B cell (primary cell): Measurements from ENCODE around the gene PRICKLE2. TPM values are rescaled to one million over a fixed set of nuclear protein-coding genes. Genes with fewer than 3 reads are reported as not detected.

Experiments
- ATAC-seq: fragments of 200-7000 bp; cut with Tn5 transposase; one replicate; pipeline ENCODE4 v1.10.0; 2021; ENCODE audit warnings: low read depth, mild to moderate bottlenecking, moderate number of reproducible peaks, moderate library complexity
- CTCF ChIA-PET: fragments of 350-600 bp; sonication (Branson Sonifier 250); formaldehyde crosslinking; loops from one replicate; lab custom pipeline; 2021; ENCODE audit warnings: antibody characterized with exemption, inconsistent platforms; lab: Charles Lee
- POLR2A ChIA-PET: fragments of 350-600 bp; sonication (Branson Sonifier 250); formaldehyde crosslinking; loops from one replicate; lab custom pipeline; 2021; ENCODE audit warnings: antibody characterized with exemption; lab: Charles Lee
- DNase-seq: peaks from one replicate; pipeline ENCODE4 v3.0.0; 2013
- H2AFZ ChIP-seq: 2 replicates; pipeline ENCODE4 v1.6.1; 2012; ENCODE audit warnings: mild to moderate bottlenecking, low read depth, low read length; ENCODE audit not compliant: insufficient read depth, poor library complexity, severe bottlenecking
- H3K27ac ChIP-seq, 2 donors: 1 replicate in 1 of 2; 2 replicates in 1 of 2; pipeline ENCODE4 v1.5.1; 2012 to 2013; ENCODE audit warnings: low read length in 2 of 2, mild to moderate bottlenecking in 2 of 2, moderate library complexity in 1 of 2
- H3K27me3 ChIP-seq, 4 experiments: fragments of 200-600 bp in 1 of 4; sonication (generic) in 1 of 4; replicated peaks in 1 of 4; 1 replicate in 2 of 4; 2 replicates in 2 of 4; pipeline versions ENCODE4 v1.6.1 to v1.7.0; 2013 to 2016; ENCODE audit warnings: low read length in 3 of 4, mild to moderate bottlenecking in 2 of 4, mixed read lengths in 1 of 4, moderate library complexity in 1 of 4; ENCODE audit not compliant: insufficient read depth in 4 of 4, control insufficient read depth in 3 of 4; ENCODE audit errors: control extremely low read depth in 1 of 4
- H3K36me3 ChIP-seq, 2 experiments: replicated peaks in 1 of 2; 1 replicate in 1 of 2; 2 replicates in 1 of 2; pipeline versions ENCODE4 v1.6.1 to v1.7.1; 2013; ENCODE audit warnings: low read length in 1 of 2; ENCODE audit not compliant: insufficient read depth in 2 of 2, control insufficient read depth in 1 of 2; ENCODE audit errors: control extremely low read depth in 1 of 2, extremely low read depth in 1 of 2
- H3K4me1 ChIP-seq, 2 donors: fragments of 200-600 bp in 1 of 2; sonication (generic) in 1 of 2; 1 replicate in 1 of 2; 2 replicates in 1 of 2; pipeline versions ENCODE4 v1.5.1 to v1.6.1; 2013 to 2017; ENCODE audit warnings: low read length in 2 of 2; ENCODE audit not compliant: control insufficient read depth in 2 of 2, insufficient read depth in 2 of 2
- H3K4me2 ChIP-seq: replicated peaks from 2 replicates; pipeline ENCODE3; 2012; ENCODE audit warnings: mild to moderate bottlenecking, low read depth, low read length; ENCODE audit not compliant: poor library complexity, severe bottlenecking
- H3K4me3 ChIP-seq, 5 experiments: fragments of 200-600 bp in 1 of 5; sonication (generic) in 1 of 5; 1 replicate in 3 of 5; 2 replicates in 2 of 5; pipeline versions ENCODE4 v1.5.1 to v1.7.0; 2011 to 2016; ENCODE audit warnings: low read length in 4 of 5, mild to moderate bottlenecking in 4 of 5, low read depth in 2 of 5, control low read depth in 1 of 5, moderate library complexity in 1 of 5; ENCODE audit not compliant: insufficient read depth in 1 of 5; ENCODE audit errors: control extremely low read depth in 1 of 5, extremely low read depth in 1 of 5
- H3K79me2 ChIP-seq: fragments of 200-600 bp; sonication (generic); one replicate; pipeline ENCODE4 v1.6.0; 2016; ENCODE audit warnings: low read length; ENCODE audit not compliant: control insufficient read depth, insufficient read depth
- H3K9ac ChIP-seq: fragments of 200-600 bp; sonication (generic); 2 replicates; pipeline ENCODE4 v1.6.1; 2017; ENCODE audit warnings: mild to moderate bottlenecking, low read length, moderate library complexity
- H3K9me3 ChIP-seq, 3 donors: one replicate each; pipeline versions ENCODE4 v1.6.1 to v1.7.1; 2013; ENCODE audit warnings: low read length in 2 of 3; ENCODE audit not compliant: control insufficient read depth in 2 of 3, insufficient read depth in 1 of 3; ENCODE audit errors: control extremely low read depth in 1 of 3
- H4K20me1 ChIP-seq: 2 replicates; pipeline ENCODE4 v1.6.0; 2012; ENCODE audit warnings: mild to moderate bottlenecking, low read length; ENCODE audit not compliant: insufficient read depth, control insufficient read depth, poor library complexity, severe bottlenecking
- H3K27ac Mint-ChIP-seq: one replicate; pipeline ENCODE4 v1.8.0; 2021; ENCODE audit warnings: mixed read lengths
- H3K27me3 Mint-ChIP-seq: one replicate; pipeline ENCODE4 v1.8.0; 2021; ENCODE audit warnings: mixed read lengths
- H3K4me1 Mint-ChIP-seq: one replicate; pipeline ENCODE4 v1.8.0; 2021; ENCODE audit warnings: mixed read lengths
- H3K4me3 Mint-ChIP-seq: one replicate; pipeline ENCODE4 v1.8.0; 2021; ENCODE audit warnings: mixed read lengths
- H3K9me3 Mint-ChIP-seq: one replicate; pipeline ENCODE4 v1.8.0; 2022; ENCODE audit warnings: mixed read lengths; ENCODE audit not compliant: insufficient read depth
- CTCF ChIP-seq: fragments of 200-600 bp; IDR thresholded peaks from one replicate; pipeline ENCODE4 v1.8.0; 2022; ENCODE audit warnings: antibody characterized with exemption, mild to moderate bottlenecking
- EZH2 ChIP-seq: IDR thresholded peaks from 2 replicates; pipeline ENCODE4 v1.6.1; 2012; ENCODE audit warnings: borderline replicate concordance, low read depth, mild to moderate bottlenecking, moderate library complexity, low read length; ENCODE audit not compliant: insufficient read depth, poor library complexity, severe bottlenecking
- WGBS: methylation state at CpG from one replicate; pipeline ENCODE4 v1.1.5; 2013; ENCODE audit warnings: missing lambda C conversion rate; ENCODE audit not compliant: insufficient coverage; 5-methylcytosine and 5-hydroxymethylcytosine counted together
- intact Hi-C: fragments of 100-400 bp; cut with micrococcal nuclease; formaldehyde crosslinking; loops from one replicate; pipeline ENCODE4 v1.10.0; 2022
- polyA plus RNA-seq: library from polyadenylated mRNA; depleted of rRNA; stranded (reverse); fragments of >200 nt; gene quantifications from 2 replicates; pipeline ENCODE4 v1.2.3, GENCODE V29; 2012
- total RNA-seq, 2 donors: library from RNA; stranded (reverse); fragments of 120-200 nt in 1 of 2; gene quantifications; 1 replicate in 1 of 2; 2 replicates in 1 of 2; pipeline versions ENCODE4 v1.2.3 to v1.2.4, GENCODE V29; 2013 to 2022

Gene PRICKLE2
- total and polyA plus RNA-seq, 2 donors (not counting 1 experiment from before 2014, with no cell fraction given) = 0.30 to 1.4 TPM

- POLR2A ChIA-PET = no interaction called here
- no peak for ATAC-seq
- CTCF ChIA-PET = no interaction called here
- Histone ChIP-seq H4K20me1 (no peaks in the 10 kb centered on the region), H3K79me2 (no peaks in the 10 kb centered on the region), H3K4me2 (no peak overlapping the region), H3K27ac (no peak overlapping the region), H3K27me3 (no peaks in the 10 kb centered on the region), H3K4me3 (no peak overlapping the region), H3K4me1 (no peaks in the 10 kb centered on the region), H2AFZ (no peak overlapping the region), H3K9me3 (no peaks in the 10 kb centered on the region), H3K36me3 (no peaks in the 10 kb centered on the region), H3K9ac (no peak overlapping the region)
- peaks cover 3% of the 10 kb centered on the region for H3K27me3 Mint-ChIP-seq
- intact Hi-C loops = no loop called here
- no peaks in the 10 kb centered on the region for H3K9me3 Mint-ChIP-seq
- H3K27ac Mint-ChIP-seq = no peak overlapping the region
- H3K4me1 Mint-ChIP-seq = no peaks in the 10 kb centered on the region
- WGBS = 100% methylated on average over 1 of the region's 3 CpGs
- no peak overlapping the region for H3K4me3 Mint-ChIP-seq
- TF ChIP-seq EZH2 (no peak), CTCF (no peak)
- DNase-seq = no peak
These were observed 25.8 kb upstream of the PRICKLE2 start for GRCh38 chr3:64251019-64251418.

GRCh38 chr3:64247991-64248646 lies 22.9 kb upstream of the PRICKLE2 start:
- no peaks in the 10 kb centered on the region for H4K20me1 ChIP-seq
- DNase-seq (no peak), ATAC-seq (no peak)
- no peaks in the 10 kb centered on the region for H3K79me2 ChIP-seq
- no peaks in the 10 kb centered on the region for H3K9me3 Mint-ChIP-seq
- TF ChIP-seq EZH2 = no peak
- TF ChIP-seq CTCF = no peak
- no peak overlapping the region for H3K9ac ChIP-seq
- no peaks in the 10 kb centered on the region for H3K9me3 ChIP-seq
- H3K4me1 ChIP-seq = no peaks in the 10 kb centered on the region
- no peak overlapping the region for H3K27ac ChIP-seq
- no peaks in the 10 kb centered on the region for H3K4me1 Mint-ChIP-seq
- H3K27me3 Mint-ChIP-seq = peaks cover 11% of the 10 kb centered on the region
- no peak overlapping the region for H3K4me3 Mint-ChIP-seq
- intact Hi-C loops = no loop called here
- H3K4me3 ChIP-seq = no peak overlapping the region
- CTCF ChIA-PET = no interaction called here
- POLR2A ChIA-PET = no interaction called here
- H3K36me3 ChIP-seq = no peaks in the 10 kb centered on the region
- H3K27me3 ChIP-seq = no peaks in the 10 kb centered on the region
- H3K27ac Mint-ChIP-seq = no peak overlapping the region
- no peak overlapping the region for H2AFZ ChIP-seq
- H3K4me2 ChIP-seq = no peak overlapping the region
- no CpG with 5 or more reads among the region's 4 CpGs for WGBS
